ENCODE measurements around the gene CTSF. TPM values are rescaled to one million over a fixed set of nuclear protein-coding genes. Genes with fewer than 3 reads are reported as not detected.

The CTSF gene
- total and polyA plus RNA-seq, 2 of the 8 experiments (the other 6 are each of a cell fraction or from before 2014, with no cell fraction given), result 0.58 to 2.3 TPM

DNA sequence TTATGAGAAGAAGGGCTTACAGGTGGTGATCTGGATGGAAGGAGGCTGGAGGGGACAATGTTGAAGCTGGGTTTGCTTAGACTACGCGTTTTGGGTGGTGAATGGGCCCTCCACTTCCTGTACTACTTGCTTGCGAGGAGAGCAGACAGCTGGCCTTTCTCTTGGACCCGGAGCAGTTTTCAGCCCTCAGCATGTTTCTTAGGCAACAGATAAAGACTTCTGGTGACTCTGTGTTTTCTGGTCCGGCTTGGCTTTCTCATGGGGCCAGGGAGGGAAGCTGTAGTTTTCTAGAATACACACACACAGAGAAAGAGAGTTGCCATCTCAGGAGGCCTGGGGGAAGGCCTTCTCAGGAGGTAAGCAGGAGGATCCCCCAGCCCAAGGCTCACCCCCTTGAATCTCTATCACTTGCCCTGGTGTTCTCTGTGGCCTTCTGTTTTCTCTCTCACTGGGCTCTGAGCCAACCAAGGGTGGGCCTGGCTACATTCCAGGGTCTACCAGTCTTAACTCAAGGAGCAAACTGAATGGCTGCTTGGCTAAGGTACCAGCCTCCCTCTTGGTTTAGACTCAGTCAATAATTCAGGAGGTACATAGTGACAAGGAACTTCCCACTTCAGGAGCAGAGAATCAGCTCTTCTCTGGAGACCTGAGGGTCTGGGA, 27.0 kb upstream of the CTSF start:
- Histone ChIP-seq H2BK5ac (ENCODE audit: low read depth, low read length) (no peak overlapping the region), H2BK15ac (ENCODE audit: low read length) (no peak overlapping the region), H4K20me1 (replicated peaks in 1 of 2; ENCODE audit: control insufficient read depth in 1 of 2, insufficient read depth in 2 of 2, low read length in 2 of 2) (no peaks in the 10 kb centered on the region), H3K27me3 (replicated peaks in 1 of 4; ENCODE audit: control insufficient read depth in 3 of 4, extremely low read depth in 1 of 4, insufficient read depth in 3 of 4, low read length in 3 of 4) (peaks cover 0 to 10% (median 4%) of the 10 kb centered on the region in 4 experiments; a peak in 3 of 7 replicates), H3K56ac (replicated peaks; ENCODE audit: insufficient read length, low read depth, low read length) (no peak overlapping the region), H3K4ac (replicated peaks; ENCODE audit: insufficient read length, low read depth, low read length) (no peak overlapping the region), H4K8ac (ENCODE audit: extremely low read depth, insufficient read depth, low read length) (no peak overlapping the region), H2BK20ac (ENCODE audit: low read length) (no peak overlapping the region), H3K23ac (ENCODE audit: insufficient read length) (no peak overlapping the region), H2AFZ (ENCODE audit: low read length) (no peak overlapping the region), H3K18ac (ENCODE audit: extremely low read depth, low read length) (no peak overlapping the region), H3K36me3 (ENCODE audit: control insufficient read depth in 2 of 4, insufficient read depth in 4 of 4, low read length in 3 of 4) (peaks cover 4 to 11% (median 10%) of the 10 kb centered on the region in 4 experiments; a peak in 6 of 8 replicates), H3K23me2 (ENCODE audit: low read depth, low read length) (peaks cover 9% of the 10 kb centered on the region), H4K5ac (ENCODE audit: insufficient read length, low read depth, low read length) (no peak overlapping the region), H3K9ac (replicated peaks in 1 of 4; ENCODE audit: extremely low read depth in 1 of 4, low read depth in 3 of 4, low read length in 3 of 4) (no peak overlapping the region), H3K4me3 (ENCODE audit: extremely low read depth in 1 of 4, insufficient read depth in 2 of 4, low read depth in 3 of 4, low read length in 4 of 4) (no peak overlapping the region), H2BK12ac (ENCODE audit: low read depth, low read length) (no peak overlapping the region), H3K14ac (ENCODE audit: insufficient read length) (no peak overlapping the region), H2BK120ac (replicated peaks; ENCODE audit: low read depth, low read length) (no peak overlapping the region), H2AK5ac (ENCODE audit: low read depth, low read length) (no peak overlapping the region), H3K27ac (ENCODE audit: low read depth, low read length) (no peak overlapping the region), H3K9me3 (ENCODE audit: insufficient read depth in 2 of 2, low read depth in 1 of 2, low read length in 1 of 2) (peaks cover 9 to 16% of the 10 kb centered on the region in 2 experiments), H4K91ac (replicated peaks; ENCODE audit: insufficient read length, low read length) (no peak overlapping the region), H3K4me1 (replicated peaks in 1 of 4; ENCODE audit: control insufficient read depth in 3 of 4, insufficient read depth in 4 of 4, low read length in 3 of 4) (peaks cover 0 to 11% (median 7%) of the 10 kb centered on the region in 4 experiments; a peak in 6 of 7 replicates), H3K79me1 (ENCODE audit: low read depth, low read length) (peaks cover 5% of the 10 kb centered on the region), H3K4me2 (ENCODE audit: insufficient read depth in 1 of 2, low read depth in 2 of 2, low read length in 2 of 2) (no peak overlapping the region), H3K79me2 (ENCODE audit: control insufficient read depth in 1 of 2, insufficient read depth in 2 of 2, low read length in 2 of 2) (peaks cover 0 to 5% of the 10 kb centered on the region in 2 experiments; a peak in 2 of 4 replicates)
- 98% methylated on average over 5 of the region's 5 CpGs; no CpG with 5 or more reads in 1 of the 2 experiments for WGBS, 2 experiments (ENCODE audit: extremely low coverage in 1 of 2, insufficient coverage in 1 of 2, insufficient read length in 1 of 2, insufficient replicate concordance in 2 of 2, low coverage in 1 of 2, low lambda C conversion rate in 2 of 2, missing lambda C conversion rate in 1 of 2)
- no peak for FAIRE-seq
- 0 out of 3 replicates have a peak, but pooled peaks of 1 of the 2 experiments have one; percentile 18 for TF ChIP-seq POLR2A (IDR thresholded peaks at IDR 0.05; ENCODE audit: control extremely low read depth in 1 of 2, low read depth in 2 of 2, low read length in 2 of 2)
- no peak for TF ChIP-seq SRF (IDR thresholded peaks at IDR 0.05; ENCODE audit: low read depth, low read length)
- ChIA-PET CTCF (ENCODE audit: partially characterized antibody) (interaction anchor here (0.7 to 3.3 kb wide), 6 partner anchors 15 to 104 kb away, joined by 3 to 17 read pairs (median 4); no protein-coding TSS in a partner anchor), POLR2A (ENCODE audit: partially characterized antibody) (interaction anchor here (0.7 to 65.3 kb wide), 3 partner anchors 21 to 83 kb away, joined by 3 to 2165 read pairs (median 4); partner anchors contain the start of genes RBM14 and RBM4)
- DNase-seq (ENCODE audit: low read depth in 1 of 2, low spot score in 2 of 2), result no peak

Data from H1 (cell line).